ENCODE data around the gene TMEM59L. TPM values are rescaled to one million over a fixed set of nuclear protein-coding genes. Genes with fewer than 3 reads are reported as not detected.

TMEM59L gene
- polyA plus RNA-seq, 1 of the 3 experiments (the other 2 are of a cell fraction), result 9.6 TPM

DNA sequence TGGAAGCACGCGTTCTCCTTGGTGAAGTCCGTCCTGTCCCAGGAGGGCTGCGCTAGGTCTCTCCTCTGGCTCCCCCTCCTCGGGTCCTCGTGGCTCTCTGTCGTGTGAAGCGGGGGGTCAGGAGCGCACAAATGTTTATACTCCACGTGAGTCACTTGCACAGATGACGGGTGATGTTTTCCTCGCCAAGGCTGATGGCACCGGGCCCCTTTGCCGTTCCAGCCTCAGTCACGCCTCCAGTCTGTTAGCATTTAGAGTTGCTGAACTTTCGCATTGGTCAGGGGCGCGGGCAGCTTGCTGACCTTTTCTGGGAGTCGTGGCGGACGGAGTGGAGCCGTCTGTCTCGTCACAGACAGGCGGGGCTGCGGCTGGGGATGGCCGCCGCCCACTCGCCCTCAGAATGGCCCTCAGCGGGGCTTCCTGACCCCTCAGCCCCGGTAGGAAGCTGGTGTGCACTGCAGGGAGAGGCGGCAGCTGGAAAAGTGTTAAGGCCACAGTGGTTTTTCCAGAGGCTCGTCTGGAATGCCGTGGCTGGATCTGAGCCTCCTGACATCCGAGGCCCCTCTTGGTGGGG lies 37.9 kb downstream of the TMEM59L start:
- ChIA-PET POLR2A (no interaction called here), CTCF (no interaction called here)
- Histone ChIP-seq H3K27ac (ENCODE audit: low read depth in 2 of 2, low read length in 1 of 2) (no peak overlapping the region), H4K20me1 (ENCODE audit: insufficient read depth) (0 out of 2 replicates have a peak, but pooled peaks cover 3% of the 10 kb centered on the region), H2AFZ (ENCODE audit: low read depth) (no peak overlapping the region), H3K9ac (no peak overlapping the region), H3K79me2 (ENCODE audit: insufficient read depth) (peaks cover 5% of the 10 kb centered on the region; the same call in 1 of the 2 replicates), H3K4me1 (ENCODE audit: control insufficient read depth in 1 of 2, insufficient read depth in 2 of 2, low read depth in 1 of 2, low read length in 1 of 2) (peaks cover 0 to 6% of the 10 kb centered on the region in 2 experiments; a peak in 1 of 4 replicates), H3K9me2 (no peaks in the 10 kb centered on the region), H3K4me2 (no peak overlapping the region), H3K27me3 (ENCODE audit: insufficient read depth) (no peaks in the 10 kb centered on the region), H3K36me3 (replicated peaks in 1 of 2; ENCODE audit: control insufficient read depth in 1 of 2, insufficient read depth in 2 of 2, low read length in 1 of 2) (no peaks in the 10 kb centered on the region), H3K4me3 (ENCODE audit: low read depth in 2 of 2, low read length in 1 of 2) (no peak overlapping the region), H3K9me3 (no peaks in the 10 kb centered on the region), H3F3A (replicated peaks; ENCODE audit: insufficient read depth) (no peaks in the 10 kb centered on the region)
- WGBS (ENCODE audit: low lambda C conversion rate), result 89% methylated on average over 22 of the region's 34 CpGs
- DNase-seq, result no peak
- no peak for TF ChIP-seq TEAD4 (IDR thresholded peaks at IDR 0.05; ENCODE audit: borderline replicate concordance, insufficient read depth)
- no peak for TF ChIP-seq GABPA (IDR thresholded peaks at IDR 0.05; ENCODE audit: low read depth)
- no peak for TF ChIP-seq NFIC (IDR thresholded peaks at IDR 0.05; ENCODE audit: borderline replicate concordance)
- no peak for TF ChIP-seq RAD21 (IDR thresholded peaks at IDR 0.05; ENCODE audit: low read length)
- no peak for TF ChIP-seq MEF2A (IDR thresholded peaks at IDR 0.05; ENCODE audit: borderline replicate concordance, low read depth)
- TF ChIP-seq MXI1 (IDR thresholded peaks at IDR 0.05; ENCODE audit: low read depth, low read length), result no peak

DNA sequence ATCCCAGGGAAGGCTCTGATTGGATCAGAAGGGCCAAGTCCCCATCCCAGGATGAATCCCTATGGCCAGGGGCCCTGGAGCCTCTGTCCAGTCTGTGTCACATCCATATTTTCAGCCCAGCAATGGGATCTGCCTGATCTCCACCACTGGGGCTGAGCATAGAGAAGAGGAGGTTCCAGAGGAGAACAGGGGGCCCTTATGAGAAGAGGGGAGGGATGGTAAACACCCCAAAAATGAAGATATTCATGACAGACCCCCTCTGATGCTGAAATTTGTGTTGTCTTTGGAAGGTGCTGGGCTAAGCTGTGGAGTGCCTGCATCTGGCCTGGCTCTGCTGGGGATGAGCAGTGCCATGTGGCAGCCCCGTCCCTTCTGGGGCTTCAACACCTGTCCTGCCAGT lies 38.6 kb downstream of the TMEM59L start:
- no peak overlapping the region for H3K9ac ChIP-seq
- H3F3A ChIP-seq (replicated peaks; ENCODE audit: insufficient read depth), result no peaks in the 10 kb centered on the region
- H3K27ac ChIP-seq (ENCODE audit: low read depth in 2 of 2, low read length in 1 of 2), result no peak overlapping the region
- no peaks in the 10 kb centered on the region for H3K27me3 ChIP-seq (ENCODE audit: insufficient read depth)
- H3K9me3 ChIP-seq, result no peaks in the 10 kb centered on the region
- H3K4me1 ChIP-seq (ENCODE audit: control insufficient read depth in 1 of 2, insufficient read depth in 2 of 2, low read depth in 1 of 2, low read length in 1 of 2), result peaks cover 0 to 6% of the 10 kb centered on the region in 2 experiments; a peak in 1 of 4 replicates
- H3K36me3 ChIP-seq (replicated peaks in 1 of 2; ENCODE audit: control insufficient read depth in 1 of 2, insufficient read depth in 2 of 2, low read length in 1 of 2), result no peaks in the 10 kb centered on the region
- no peak for DNase-seq
- no peak overlapping the region for H3K4me3 ChIP-seq (ENCODE audit: low read depth in 2 of 2, low read length in 1 of 2)
- H3K9me2 ChIP-seq, result no peaks in the 10 kb centered on the region
- H3K4me2 ChIP-seq, result no peak overlapping the region
- WGBS (ENCODE audit: low lambda C conversion rate), result no CpG with 5 or more reads among the region's 1 CpG
- ChIA-PET POLR2A (no interaction called here), CTCF (no interaction called here)
- 0 out of 2 replicates have a peak, but pooled peaks cover 3% of the 10 kb centered on the region for H4K20me1 ChIP-seq (ENCODE audit: insufficient read depth)
- TF ChIP-seq GATA2 (CRISPR knock-in tag; IDR thresholded peaks at IDR 0.05) (no peak), TEAD4 (IDR thresholded peaks at IDR 0.05; ENCODE audit: borderline replicate concordance, insufficient read depth) (no peak), YY1 (IDR thresholded peaks at IDR 0.05; ENCODE audit: low read depth) (no peak), FOXM1 (IDR thresholded peaks at IDR 0.05; ENCODE audit: low read depth) (no peak)
- TF ChIP-seq, protein P1, sequence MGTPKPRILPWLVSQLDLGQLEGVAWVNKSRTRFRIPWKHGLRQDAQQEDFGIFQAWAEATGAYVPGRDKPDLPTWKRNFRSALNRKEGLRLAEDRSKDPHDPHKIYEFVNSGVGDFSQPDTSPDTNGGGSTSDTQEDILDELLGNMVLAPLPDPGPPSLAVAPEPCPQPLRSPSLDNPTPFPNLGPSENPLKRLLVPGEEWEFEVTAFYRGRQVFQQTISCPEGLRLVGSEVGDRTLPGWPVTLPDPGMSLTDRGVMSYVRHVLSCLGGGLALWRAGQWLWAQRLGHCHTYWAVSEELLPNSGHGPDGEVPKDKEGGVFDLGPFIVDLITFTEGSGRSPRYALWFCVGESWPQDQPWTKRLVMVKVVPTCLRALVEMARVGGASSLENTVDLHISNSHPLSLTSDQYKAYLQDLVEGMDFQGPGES (IDR thresholded peaks at IDR 0.05; ENCODE audit: low read depth, low read length), result no peak
- H2AFZ ChIP-seq (ENCODE audit: low read depth), result no peak overlapping the region
- peaks cover 2% of the 10 kb centered on the region; the same call in 1 of the 2 replicates for H3K79me2 ChIP-seq (ENCODE audit: insufficient read depth)

DNA sequence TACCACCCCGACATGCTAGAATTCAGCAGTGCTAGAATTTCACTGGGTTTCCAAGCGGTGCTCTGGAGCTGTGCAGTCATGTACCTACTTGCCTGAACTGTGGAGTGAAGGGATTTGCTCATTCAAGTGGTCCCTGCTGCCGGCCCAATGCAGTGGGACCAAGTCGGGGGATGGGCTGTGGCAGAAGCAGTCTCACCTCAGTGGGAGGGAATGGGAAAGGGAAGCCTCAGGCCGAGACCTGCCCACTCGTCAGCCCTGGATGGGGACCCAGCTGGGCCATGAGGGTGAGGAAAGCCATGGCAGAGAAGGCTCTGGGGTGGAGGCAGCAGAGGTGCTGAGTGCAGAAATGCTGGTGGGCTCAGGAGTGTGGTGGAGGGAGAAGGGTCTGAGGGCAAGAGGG lies 39.1 kb downstream of the TMEM59L start:
- H3K9ac ChIP-seq, result no peak overlapping the region
- H3K27me3 ChIP-seq (ENCODE audit: insufficient read depth), result no peaks in the 10 kb centered on the region
- H3F3A ChIP-seq (replicated peaks; ENCODE audit: insufficient read depth), result no peaks in the 10 kb centered on the region
- DNase-seq, result no peak
- ChIA-PET CTCF (interaction anchor here (0.9 kb wide), 1 partner anchor 37 kb away, joined by 4 read pairs; no protein-coding TSS in a partner anchor), POLR2A (no interaction called here)
- H3K27ac ChIP-seq (ENCODE audit: low read depth in 2 of 2, low read length in 1 of 2), result no peak overlapping the region
- H3K4me2 ChIP-seq, result no peak overlapping the region
- H3K4me1 ChIP-seq (ENCODE audit: control insufficient read depth in 1 of 2, insufficient read depth in 2 of 2, low read depth in 1 of 2, low read length in 1 of 2), result peaks cover 0 to 6% of the 10 kb centered on the region in 2 experiments; a peak in 1 of 4 replicates
- no peak overlapping the region for H2AFZ ChIP-seq (ENCODE audit: low read depth)
- H3K4me3 ChIP-seq (ENCODE audit: low read depth in 2 of 2, low read length in 1 of 2), result no peak overlapping the region
- H3K79me2 ChIP-seq (ENCODE audit: insufficient read depth), result no peaks in the 10 kb centered on the region
- H3K9me2 ChIP-seq, result no peaks in the 10 kb centered on the region
- no peaks in the 10 kb centered on the region for H4K20me1 ChIP-seq (ENCODE audit: insufficient read depth)
- no peaks in the 10 kb centered on the region for H3K9me3 ChIP-seq
- WGBS (ENCODE audit: low lambda C conversion rate), result 75% methylated on average over 4 of the region's 6 CpGs
- H3K36me3 ChIP-seq (replicated peaks in 1 of 2; ENCODE audit: control insufficient read depth in 1 of 2, insufficient read depth in 2 of 2, low read length in 1 of 2), result no peaks in the 10 kb centered on the region
- TF ChIP-seq, protein P2, sequence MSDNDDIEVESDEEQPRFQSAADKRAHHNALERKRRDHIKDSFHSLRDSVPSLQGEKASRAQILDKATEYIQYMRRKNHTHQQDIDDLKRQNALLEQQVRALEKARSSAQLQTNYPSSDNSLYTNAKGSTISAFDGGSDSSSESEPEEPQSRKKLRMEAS (IDR thresholded peaks at IDR 0.05; ENCODE audit: low read depth), result no peak
- TF ChIP-seq, protein P3, sequence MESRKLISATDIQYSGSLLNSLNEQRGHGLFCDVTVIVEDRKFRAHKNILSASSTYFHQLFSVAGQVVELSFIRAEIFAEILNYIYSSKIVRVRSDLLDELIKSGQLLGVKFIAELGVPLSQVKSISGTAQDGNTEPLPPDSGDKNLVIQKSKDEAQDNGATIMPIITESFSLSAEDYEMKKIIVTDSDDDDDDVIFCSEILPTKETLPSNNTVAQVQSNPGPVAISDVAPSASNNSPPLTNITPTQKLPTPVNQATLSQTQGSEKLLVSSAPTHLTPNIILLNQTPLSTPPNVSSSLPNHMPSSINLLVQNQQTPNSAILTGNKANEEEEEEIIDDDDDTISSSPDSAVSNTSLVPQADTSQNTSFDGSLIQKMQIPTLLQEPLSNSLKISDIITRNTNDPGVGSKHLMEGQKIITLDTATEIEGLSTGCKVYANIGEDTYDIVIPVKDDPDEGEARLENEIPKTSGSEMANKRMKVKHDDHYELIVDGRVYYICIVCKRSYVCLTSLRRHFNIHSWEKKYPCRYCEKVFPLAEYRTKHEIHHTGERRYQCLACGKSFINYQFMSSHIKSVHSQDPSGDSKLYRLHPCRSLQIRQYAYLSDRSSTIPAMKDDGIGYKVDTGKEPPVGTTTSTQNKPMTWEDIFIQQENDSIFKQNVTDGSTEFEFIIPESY (IDR thresholded peaks at IDR 0.05; ENCODE audit: borderline replicate concordance, low read depth), result no peak
- TF ChIP-seq TEAD4 (IDR thresholded peaks at IDR 0.05; ENCODE audit: borderline replicate concordance, insufficient read depth) (no peak), TAF1 (IDR thresholded peaks at IDR 0.05; ENCODE audit: borderline replicate concordance, low read depth, low read length) (no peak), RCOR1 (IDR thresholded peaks at IDR 0.05; ENCODE audit: low read length) (no peak), NFIC (IDR thresholded peaks at IDR 0.05; ENCODE audit: borderline replicate concordance) (no peak), RFX5 (IDR thresholded peaks at IDR 0.05; ENCODE audit: low read length) (no peak), POLR2AphosphoS5 (IDR thresholded peaks at IDR 0.05; ENCODE audit: low read depth, low read length) (no peak), FOSL2 (IDR thresholded peaks at IDR 0.05; ENCODE audit: borderline replicate concordance, low read depth) (no peak), MXI1 (IDR thresholded peaks at IDR 0.05; ENCODE audit: low read depth, low read length) (no peak), SMC3 (IDR thresholded peaks at IDR 0.05; ENCODE audit: low read depth, low read length) (no peak), RXRA (IDR thresholded peaks at IDR 0.05; ENCODE audit: borderline replicate concordance, low read depth) (no peak), GABPA (IDR thresholded peaks at IDR 0.05; ENCODE audit: low read depth) (no peak), SIN3A (IDR thresholded peaks at IDR 0.05; ENCODE audit: borderline replicate concordance, low read depth, low read length) (no peak)

Measured in SK-N-SH (cell line).